PC-9 (cell line): Measurements from ENCODE around the gene UCN2. TPM values are rescaled to one million over a fixed set of nuclear protein-coding genes. Genes with fewer than 3 reads are reported as not detected.

Experiments used
- BruUV-seq: library from RNA; stranded (reverse); fragments of 400-500 nt; replicated peaks from 2 replicates; lab custom pipeline; 2021; lab: Mats Ljungman, UMichigan
- CTCF ChIA-PET: fragments of 300-600 bp; sonication (Branson Sonifier 250); formaldehyde crosslinking; loops from one replicate; lab custom pipeline; 2022; ENCODE audit warnings: antibody characterized with exemption; lab: Charles Lee
- POLR2A ChIA-PET: fragments of 300-600 bp; sonication (Branson Sonifier 250); formaldehyde crosslinking; loops from one replicate; lab custom pipeline; 2022; ENCODE audit warnings: antibody characterized with exemption; ENCODE audit not compliant: unreplicated experiment; lab: Charles Lee
- DNase-seq, 2 experiments: peaks; one replicate each; pipeline versions ENCODE4 v3.0.0 to v3.0.0-alpha.2; 2015 to 2022; ENCODE audit warnings: mixed read lengths in 1 of 2
- H2AFZ ChIP-seq: fragments of 200-600 bp; sonication (generic); 2 replicates; pipeline ENCODE4 v1.8.1; 2017; ENCODE audit warnings: antibody characterized with exemption
- H3F3A ChIP-seq: fragments of 200-600 bp; sonication (generic); 2 replicates; pipeline ENCODE4 v1.8.1; 2017; ENCODE audit warnings: antibody characterized with exemption, mild to moderate bottlenecking, low read depth; ENCODE audit not compliant: insufficient read depth
- H3K27ac ChIP-seq: fragments of 200-600 bp; sonication (generic); 2 replicates; pipeline ENCODE4 v1.6.1; 2016; ENCODE audit warnings: mixed run types
- H3K27me3 ChIP-seq: fragments of 200-600 bp; sonication (generic); 2 replicates; pipeline ENCODE4 v1.6.1; 2016; ENCODE audit warnings: low read depth, mixed run types; ENCODE audit not compliant: insufficient read depth
- H3K36me3 ChIP-seq: fragments of 200-600 bp; sonication (generic); 2 replicates; pipeline ENCODE4 v1.6.1; 2016; ENCODE audit warnings: low read depth, mixed run types
- H3K4me1 ChIP-seq: fragments of 200-600 bp; sonication (generic); replicated peaks from 2 replicates; pipeline ENCODE4 v1.6.1; 2016; ENCODE audit warnings: mixed run types; ENCODE audit not compliant: insufficient read depth
- H3K4me2 ChIP-seq: fragments of 200-600 bp; sonication (generic); 2 replicates; pipeline ENCODE4 v1.6.1; 2017; ENCODE audit warnings: mixed run types
- H3K4me3 ChIP-seq: fragments of 200-600 bp; sonication (generic); 2 replicates; pipeline ENCODE4 v1.6.1; 2016; ENCODE audit warnings: mixed run types
- H3K79me2 ChIP-seq: fragments of 200-600 bp; sonication (generic); 2 replicates; pipeline ENCODE4 v1.6.1; 2017; ENCODE audit warnings: low read depth, mixed run types
- H3K9me2 ChIP-seq: fragments of 200-600 bp; sonication (generic); 2 replicates; pipeline ENCODE4 v1.8.1; 2017; ENCODE audit warnings: mild to moderate bottlenecking; ENCODE audit not compliant: insufficient read depth
- H3K9me3 ChIP-seq: fragments of 200-600 bp; sonication (generic); 2 replicates; pipeline ENCODE4 v1.8.1; 2016; ENCODE audit warnings: low read depth; ENCODE audit not compliant: insufficient read depth
- H4K20me1 ChIP-seq: fragments of 200-600 bp; sonication (generic); 2 replicates; pipeline ENCODE4 v1.8.1; 2017; ENCODE audit not compliant: insufficient read depth
- EZH2 ChIP-seq: fragments of 200-600 bp; sonication (generic); IDR thresholded peaks from 2 replicates; pipeline ENCODE4 v1.8.0; 2017; ENCODE audit warnings: antibody characterized with exemption, low read depth
- intact Hi-C: fragments of 100-400 bp; cut with micrococcal nuclease; formaldehyde crosslinking; loops from one replicate; pipeline ENCODE4 v1.10.0; 2022; ENCODE audit not compliant: unreplicated experiment
- total RNA-seq: library from RNA; stranded (reverse); gene quantifications from 2 replicates; pipeline ENCODE4 v1.2.3, GENCODE V29; 2021
- TF ChIP-seq, protein P1 (sequence below): fragments of 200-600 bp; sonication (generic); conservative IDR thresholded peaks from 2 replicates; pipeline ENCODE4 v1.6.1; 2017; ENCODE audit warnings: mixed run types, antibody characterized with exemption, mild to moderate bottlenecking, moderate library complexity

The UCN2 gene
- total RNA-seq, 1 experiment from 2014 or later: 2.8 TPM

DNA sequence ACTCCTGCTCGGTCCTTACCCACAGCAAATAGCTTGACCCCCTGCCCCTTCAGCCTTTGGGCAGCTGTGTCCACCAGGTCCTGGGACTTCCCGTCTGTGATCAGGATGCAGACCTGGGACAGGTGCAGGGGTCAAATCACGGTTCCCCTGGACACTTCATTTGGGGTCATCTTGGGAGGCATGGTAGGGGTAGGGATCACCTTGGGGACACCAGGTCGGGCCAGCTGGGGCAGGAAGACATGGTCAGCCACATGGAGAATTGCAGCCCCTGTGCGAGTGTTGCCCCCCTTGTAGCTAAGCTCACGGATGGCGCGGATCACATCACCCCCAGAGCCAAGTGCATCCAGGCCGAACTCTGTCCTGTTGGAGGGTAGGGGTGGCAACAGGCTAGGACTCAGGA lies 29.8 kb upstream of the UCN2 start:
- Histone ChIP-seq H3K4me1 (peaks cover 39% of the 10 kb centered on the region), H3K27ac (no peak overlapping the region), H4K20me1 (no peaks in the 10 kb centered on the region), H3K36me3 (no peaks in the 10 kb centered on the region), H3K9me2 (no peaks in the 10 kb centered on the region), H3K27me3 (no peaks in the 10 kb centered on the region), H2AFZ (no peak overlapping the region), H3K9me3 (no peaks in the 10 kb centered on the region), H3F3A (peaks cover 18% of the 10 kb centered on the region), H3K4me2 (peak overlapping the region; percentile 92), H3K4me3 (peak overlapping the region; percentile 62; the same call in 1 of the 2 replicates), H3K79me2 (peaks cover 16% of the 10 kb centered on the region)
- POLR2A ChIA-PET: no interaction called here
- CTCF ChIA-PET: interaction anchor here (0.6 kb wide), 1 partner anchor 17 kb away, joined by 17 read pairs; no protein-coding TSS in a partner anchor
- no TSS peak for BruUV-seq
- no peak for DNase-seq
- intact Hi-C loops: no loop called here
- no peak for TF ChIP-seq EZH2
- TF ChIP-seq, protein P1, sequence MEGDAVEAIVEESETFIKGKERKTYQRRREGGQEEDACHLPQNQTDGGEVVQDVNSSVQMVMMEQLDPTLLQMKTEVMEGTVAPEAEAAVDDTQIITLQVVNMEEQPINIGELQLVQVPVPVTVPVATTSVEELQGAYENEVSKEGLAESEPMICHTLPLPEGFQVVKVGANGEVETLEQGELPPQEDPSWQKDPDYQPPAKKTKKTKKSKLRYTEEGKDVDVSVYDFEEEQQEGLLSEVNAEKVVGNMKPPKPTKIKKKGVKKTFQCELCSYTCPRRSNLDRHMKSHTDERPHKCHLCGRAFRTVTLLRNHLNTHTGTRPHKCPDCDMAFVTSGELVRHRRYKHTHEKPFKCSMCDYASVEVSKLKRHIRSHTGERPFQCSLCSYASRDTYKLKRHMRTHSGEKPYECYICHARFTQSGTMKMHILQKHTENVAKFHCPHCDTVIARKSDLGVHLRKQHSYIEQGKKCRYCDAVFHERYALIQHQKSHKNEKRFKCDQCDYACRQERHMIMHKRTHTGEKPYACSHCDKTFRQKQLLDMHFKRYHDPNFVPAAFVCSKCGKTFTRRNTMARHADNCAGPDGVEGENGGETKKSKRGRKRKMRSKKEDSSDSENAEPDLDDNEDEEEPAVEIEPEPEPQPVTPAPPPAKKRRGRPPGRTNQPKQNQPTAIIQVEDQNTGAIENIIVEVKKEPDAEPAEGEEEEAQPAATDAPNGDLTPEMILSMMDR: no peak

DNA sequence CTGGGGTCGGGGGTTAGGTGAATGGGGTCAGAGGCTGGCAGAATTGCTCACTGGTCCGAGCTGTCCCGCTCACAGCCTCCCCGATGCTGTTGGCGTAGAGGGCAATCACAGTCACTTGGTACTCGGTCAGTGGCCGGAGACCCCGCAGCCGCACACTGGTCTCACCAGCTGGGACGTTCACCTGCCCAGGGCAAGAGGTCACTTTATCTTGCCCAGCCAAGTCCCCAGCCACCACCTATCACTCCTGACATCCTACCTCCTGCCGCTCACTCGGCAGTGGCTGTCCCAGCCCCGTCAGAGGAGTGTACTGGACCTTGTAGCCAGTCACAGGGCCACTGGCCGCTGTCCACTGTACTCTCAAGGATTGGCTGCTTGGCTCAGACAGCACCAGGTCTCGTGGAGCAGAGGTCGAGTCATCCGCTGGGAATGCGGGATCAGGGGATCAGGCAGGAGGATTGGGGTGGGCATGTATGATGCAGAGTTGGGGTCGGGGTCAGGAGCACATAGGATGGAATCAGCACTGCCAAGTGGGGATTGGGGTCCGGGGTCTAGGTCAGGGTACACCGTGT lies 29.0 kb upstream of the UCN2 start:
- Histone ChIP-seq H3K27me3 (no peaks in the 10 kb centered on the region), H3K9me3 (no peaks in the 10 kb centered on the region), H3F3A (peaks cover 11% of the 10 kb centered on the region), H3K4me3 (no peak overlapping the region), H3K9me2 (no peaks in the 10 kb centered on the region), H3K4me2 (no peak overlapping the region), H2AFZ (no peak overlapping the region), H3K27ac (no peak overlapping the region), H3K79me2 (peaks cover 16% of the 10 kb centered on the region), H3K36me3 (no peaks in the 10 kb centered on the region), H4K20me1 (no peaks in the 10 kb centered on the region), H3K4me1 (peaks cover 32% of the 10 kb centered on the region)
- intact Hi-C loops: no loop called here
- POLR2A ChIA-PET: no interaction called here
- CTCF ChIA-PET: no interaction called here
- DNase-seq: no peak
- no TSS peak for BruUV-seq
- TF ChIP-seq EZH2: no peak
- TF ChIP-seq, protein P1: no peak

DNA sequence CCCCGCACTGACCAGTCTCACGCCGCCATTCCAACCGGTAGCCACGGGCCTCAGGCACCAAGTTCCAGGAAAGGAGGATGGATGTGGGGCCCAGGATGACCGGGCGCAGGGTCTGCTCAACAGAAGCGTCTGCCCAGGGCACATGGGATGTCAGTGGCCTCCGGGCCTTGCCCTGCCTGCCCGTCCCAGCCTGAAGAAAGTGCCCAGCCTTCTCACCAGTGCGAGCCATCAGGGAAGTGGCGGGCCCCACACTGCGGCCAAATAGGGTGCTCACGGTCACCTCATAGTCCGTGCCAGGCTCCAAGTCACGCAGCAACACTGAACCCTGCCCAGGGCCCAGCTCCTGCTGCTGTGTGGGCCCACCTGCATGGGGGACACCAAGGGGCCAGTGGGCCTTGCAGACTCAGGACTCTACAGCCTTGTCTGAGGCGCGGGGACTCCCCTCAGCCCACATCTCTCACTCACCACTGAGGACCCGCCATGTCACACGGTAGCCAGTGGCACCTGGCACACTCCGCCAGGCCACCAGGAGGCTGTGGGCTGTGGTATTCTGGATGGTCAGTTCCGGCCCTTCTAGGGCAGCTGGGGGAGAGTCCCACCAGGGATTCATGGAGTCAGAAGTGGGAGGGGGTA lies 28.4 kb upstream of the UCN2 start:
- POLR2A ChIA-PET: no interaction called here
- no peak overlapping the region for H2AFZ ChIP-seq
- H3K4me1 ChIP-seq: peaks cover 26% of the 10 kb centered on the region
- H3K9me3 ChIP-seq: no peaks in the 10 kb centered on the region
- H3K27ac ChIP-seq: no peak overlapping the region
- intact Hi-C loops: no loop called here
- no peaks in the 10 kb centered on the region for H3K27me3 ChIP-seq
- CTCF ChIA-PET: no interaction called here
- H3K4me3 ChIP-seq: no peak overlapping the region
- H3F3A ChIP-seq: peaks cover 10% of the 10 kb centered on the region
- no peaks in the 10 kb centered on the region for H4K20me1 ChIP-seq
- DNase-seq: no peak
- no peak overlapping the region for H3K4me2 ChIP-seq
- H3K36me3 ChIP-seq: no peaks in the 10 kb centered on the region
- peaks cover 16% of the 10 kb centered on the region for H3K79me2 ChIP-seq
- no peak for TF ChIP-seq EZH2
- TF ChIP-seq, protein P1: no peak
- BruUV-seq: no TSS peak
- no peaks in the 10 kb centered on the region for H3K9me2 ChIP-seq
